Testis (tissue), 2 donors: ENCODE results near the gene GMPR.

Experiments used
- CTCF ChIP-seq, 3 experiments: fragments of 450-650 bp in 2 of 3; fragments of 200-600 bp in 1 of 3; sonication (generic) in 1 of 3; IDR thresholded peaks; one replicate each; pipeline ENCODE4 v1.5.1; 2016 to 2019; ENCODE audit warnings: antibody characterized with exemption in 3 of 3, mild to moderate bottlenecking in 2 of 3, moderate library complexity in 1 of 3
- POLR2A ChIP-seq: fragments of 450-650 bp; IDR thresholded peaks from one replicate; pipeline ENCODE4 v1.6.1; 2017; ENCODE audit warnings: antibody characterized with exemption, mild to moderate bottlenecking, moderate library complexity

- TF ChIP-seq POLR2A (no peak), CTCF (IDR thresholded peaks at IDR 0.05) (no peak)
Measured at GRCh38 chr6:16305246-16305725, 66.9 kb downstream of the GMPR start.
